GM18519 (cell line): ENCODE data around the gene KIF5C.

Experiments used
- ATAC-seq: cut with Tn5 transposase; IDR thresholded peaks from one replicate; pipeline ENCODE4 v1.9.1; 2021; ENCODE audit warnings: mild to moderate bottlenecking, moderate library complexity; ENCODE audit not compliant: unreplicated experiment, low FRiP score

Gene KIF5C

DNA sequence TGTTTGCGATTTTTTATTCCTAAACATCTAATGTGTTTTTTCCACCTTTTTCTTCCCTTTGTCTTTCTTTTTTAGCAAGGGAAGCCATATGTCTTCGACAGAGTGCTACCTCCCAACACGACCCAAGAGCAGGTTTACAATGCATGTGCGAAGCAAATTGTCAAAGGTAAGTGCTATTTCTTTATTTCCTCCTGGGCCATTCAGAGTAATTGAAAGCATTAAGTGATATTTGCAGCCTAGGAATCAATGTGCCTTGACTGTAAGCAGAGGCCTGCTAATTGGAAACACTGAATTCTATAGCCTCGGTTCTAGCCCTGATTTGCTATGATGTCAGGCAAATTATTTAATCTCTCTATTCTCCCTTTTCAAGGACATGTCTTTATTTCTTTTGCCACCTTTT, 47.0 kb downstream of the KIF5C start:
- ATAC-seq = no peak

DNA sequence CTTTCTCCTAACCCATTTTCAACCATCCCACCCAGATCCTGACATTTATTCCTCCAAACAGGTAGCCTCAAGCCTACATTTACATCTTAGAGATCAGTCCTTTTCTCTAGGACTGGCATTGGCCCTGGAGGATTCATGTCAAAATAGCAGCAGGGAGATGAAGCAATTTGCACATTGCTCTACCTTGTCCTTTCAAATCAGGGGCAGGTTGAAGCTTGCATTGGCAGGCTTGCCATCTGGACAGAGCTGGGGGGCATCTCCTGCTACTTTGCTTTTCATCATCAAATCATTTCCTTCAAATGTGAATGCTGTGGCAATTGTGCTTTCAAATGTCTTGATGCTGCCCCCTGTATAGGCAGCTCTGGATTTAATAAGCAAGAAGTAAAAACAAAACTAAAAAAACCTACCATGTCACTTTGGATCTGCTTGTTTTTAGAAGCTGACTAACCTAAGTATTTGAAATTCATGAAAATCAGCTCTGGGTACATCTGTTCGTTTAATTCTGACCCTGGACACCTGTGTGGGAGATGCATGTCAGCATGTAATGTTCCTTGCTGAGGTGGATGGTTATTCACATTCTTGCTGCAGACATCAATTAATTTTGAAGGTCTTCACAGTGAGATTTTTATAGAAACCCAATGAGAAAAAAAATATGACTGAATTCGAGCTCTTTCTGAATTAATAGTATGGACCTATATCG, 47.9 kb downstream of the KIF5C start:
- ATAC-seq = no peak

DNA sequence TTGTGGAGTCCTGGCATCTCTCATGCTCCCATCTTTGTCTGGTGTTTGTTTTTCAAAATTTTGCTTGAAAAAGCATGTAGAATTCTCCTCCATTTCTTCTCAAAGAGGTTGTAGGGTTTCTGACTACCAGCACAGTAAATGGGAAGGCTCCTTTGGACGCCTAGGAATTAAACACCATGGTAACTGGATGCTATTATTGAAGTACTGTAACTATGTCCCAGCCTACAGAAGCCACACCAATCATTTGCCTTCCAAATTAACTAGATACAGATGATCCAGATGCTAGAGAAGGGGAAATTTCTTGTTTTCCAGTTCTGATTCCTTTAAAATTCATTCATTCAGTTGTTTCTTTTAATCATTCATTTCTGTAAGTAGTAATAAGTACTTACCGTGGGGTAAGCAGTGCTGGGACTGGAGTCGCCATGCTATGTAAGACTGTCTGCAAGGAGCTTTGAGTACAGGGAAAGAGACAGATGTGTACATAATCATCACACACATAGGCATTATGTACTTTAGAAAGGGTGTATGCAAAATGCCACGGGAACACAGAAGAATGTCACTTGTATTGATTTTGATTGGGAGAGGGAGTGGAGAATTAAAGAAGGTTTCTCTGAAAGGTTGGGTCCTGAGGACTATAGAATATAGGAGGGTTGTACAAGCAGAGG, 49.6 kb downstream of the KIF5C start:
- no peak for ATAC-seq

DNA sequence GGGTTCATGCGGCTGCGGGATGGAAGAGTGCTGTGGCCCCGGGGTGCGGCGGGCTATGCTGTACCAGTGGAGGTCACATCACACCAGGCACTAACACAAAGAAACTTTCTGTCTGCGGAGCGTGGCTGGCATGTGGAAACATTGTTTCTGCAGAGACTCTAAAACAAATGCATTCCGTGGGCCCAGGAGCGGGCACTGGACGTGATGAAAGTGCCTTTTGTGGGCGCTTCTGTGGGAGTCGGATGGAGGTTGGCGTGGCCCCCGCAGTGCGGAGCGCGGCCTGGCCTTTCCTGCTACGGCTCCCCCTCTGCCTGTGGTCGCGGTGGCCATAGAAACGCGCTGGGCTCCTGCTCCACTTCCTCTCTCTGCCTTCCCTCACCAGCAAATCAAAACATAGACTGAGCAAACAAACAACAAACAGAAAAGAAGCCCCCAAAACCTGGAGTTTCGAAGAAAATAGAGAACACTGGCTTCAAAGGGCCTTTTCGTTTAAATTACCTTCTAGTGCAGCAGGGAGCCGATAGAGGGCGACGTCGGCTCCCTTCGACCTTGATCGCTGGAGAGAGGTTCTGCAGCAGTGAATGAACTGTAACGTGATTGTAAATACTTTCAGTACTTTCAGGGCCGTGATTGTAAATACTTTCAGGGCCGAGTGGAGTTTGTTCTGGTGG, 51.4 kb downstream of the KIF5C start:
- ATAC-seq = no peak

DNA sequence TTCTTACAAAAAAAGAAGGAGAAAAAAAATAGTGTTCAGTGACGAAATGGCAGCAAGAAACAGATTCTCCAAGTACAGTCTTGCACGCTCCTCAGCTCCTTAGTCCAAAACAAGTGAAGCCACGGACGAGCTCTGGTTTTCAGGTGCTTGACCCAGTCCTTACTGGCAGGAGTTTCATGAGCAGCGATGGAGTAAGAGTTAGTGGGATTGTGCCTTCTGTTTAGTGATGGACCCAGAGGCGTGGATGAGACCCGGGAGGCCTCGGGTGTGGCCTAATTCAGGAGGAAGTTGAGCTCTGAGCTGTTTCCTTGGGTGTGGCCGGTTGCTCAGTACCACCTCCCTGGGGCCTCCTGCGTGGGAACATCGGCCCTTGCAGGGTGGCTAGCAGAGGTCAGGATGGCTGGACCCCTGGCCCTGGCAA, 52.0 kb downstream of the KIF5C start:
- no peak for ATAC-seq

DNA sequence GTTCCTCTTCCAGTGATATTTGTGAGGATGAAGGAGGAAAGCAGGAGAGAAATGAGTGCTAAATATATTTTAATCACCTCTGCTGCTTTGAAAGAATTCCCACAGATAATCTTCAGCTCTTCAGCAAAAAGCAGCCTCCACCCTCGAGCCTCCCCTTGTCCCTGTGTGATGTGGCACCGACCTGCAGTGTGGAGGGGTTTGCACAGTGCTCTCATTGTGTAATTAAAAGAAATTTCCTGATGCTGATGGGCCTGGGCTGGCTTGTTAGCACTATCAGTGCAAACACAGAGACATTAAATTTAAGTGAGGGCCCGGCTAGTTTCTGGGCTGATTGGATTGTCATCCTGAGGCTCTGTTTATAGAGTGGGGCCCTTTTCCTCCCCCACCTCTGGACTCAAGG, 53.4 kb downstream of the KIF5C start:
- ATAC-seq = no peak

DNA sequence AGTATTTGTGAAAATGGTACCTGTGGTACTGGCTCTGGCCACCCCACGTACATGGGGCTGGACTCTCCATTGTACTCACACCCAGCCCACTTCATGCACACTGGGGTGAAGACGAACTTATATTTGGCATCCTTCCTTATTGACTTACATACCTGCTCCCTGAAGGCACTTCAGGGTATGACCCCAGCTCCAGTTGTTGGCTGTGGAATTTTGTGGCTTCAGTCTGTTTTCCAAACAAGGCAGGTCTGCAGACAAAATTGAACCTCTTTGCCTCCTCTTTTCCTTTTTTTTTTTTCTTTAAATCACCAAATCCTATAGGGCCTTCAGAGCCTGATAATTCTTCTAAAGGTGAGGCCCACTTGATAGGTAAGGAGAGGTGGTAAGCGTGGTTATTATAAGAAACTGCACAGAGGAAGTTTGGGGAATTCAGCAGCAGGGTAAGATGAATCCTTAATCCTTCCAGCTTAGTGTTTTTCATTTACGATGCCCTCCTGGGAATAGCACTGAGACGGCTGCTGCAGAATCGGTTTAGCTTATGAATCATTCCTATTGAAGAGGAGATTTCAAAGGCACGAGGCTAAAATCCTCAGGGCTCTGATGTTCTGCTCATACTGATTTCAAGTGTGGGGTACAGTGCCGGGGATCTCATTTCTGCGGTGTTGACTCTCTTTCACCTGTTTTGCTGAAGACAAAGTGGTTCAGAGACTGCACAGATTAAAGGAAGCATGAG, 55.2 kb downstream of the KIF5C start:
- ATAC-seq = no peak

DNA sequence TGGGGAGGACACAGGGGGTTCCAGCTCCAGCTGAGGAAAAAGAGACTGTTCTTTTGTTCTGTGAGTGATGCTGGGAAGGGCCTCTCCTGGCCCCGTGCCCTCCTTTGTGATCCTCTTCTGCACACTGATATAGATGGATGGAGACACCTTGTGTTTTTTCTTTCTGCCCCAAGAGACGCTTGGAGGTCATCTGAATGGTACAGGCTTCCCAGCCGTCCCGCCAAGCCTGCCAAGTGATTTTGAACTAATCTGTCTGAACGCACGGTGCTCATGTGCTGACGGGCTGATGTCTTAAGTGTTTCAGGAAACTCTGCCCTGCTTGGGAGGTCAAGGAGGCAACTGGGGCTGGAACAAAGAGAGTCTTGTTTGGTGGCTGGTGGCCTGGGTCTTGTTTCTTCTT, 57.5 kb downstream of the KIF5C start:
- ATAC-seq = no peak

DNA sequence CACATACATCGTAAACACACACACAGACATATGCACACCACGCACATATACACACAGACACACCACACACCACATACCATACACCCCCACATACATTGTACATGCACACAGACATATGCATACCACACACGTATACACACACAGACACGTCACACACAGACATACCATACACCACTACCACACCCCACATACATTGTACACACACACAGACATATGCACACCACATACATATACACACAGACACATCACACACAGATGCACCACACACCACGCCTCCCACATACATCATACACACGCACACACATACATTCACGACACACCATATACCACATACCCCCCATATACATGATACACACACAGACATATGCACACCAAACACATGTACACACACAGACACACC, 58.4 kb downstream of the KIF5C start:
- ATAC-seq = no peak

DNA sequence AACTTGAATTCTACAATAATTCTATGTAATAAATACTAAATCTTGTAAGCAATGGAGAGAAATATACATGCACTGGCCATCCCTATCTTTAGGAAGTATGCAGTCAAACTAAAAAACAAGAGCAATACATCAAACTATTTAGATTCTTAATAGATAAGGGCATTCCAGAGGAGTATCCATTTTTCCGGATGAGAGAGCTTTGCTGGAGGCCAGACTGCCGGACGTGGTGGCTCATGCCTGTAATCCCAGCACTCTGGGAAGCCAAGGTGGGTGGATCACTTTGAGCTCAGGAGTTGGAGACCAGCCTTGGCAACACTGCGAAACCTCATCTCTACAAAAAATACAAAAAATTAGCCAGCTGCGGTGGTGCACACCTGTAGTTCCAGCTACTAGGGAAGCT, 60.8 kb downstream of the KIF5C start:
- no peak for ATAC-seq

DNA sequence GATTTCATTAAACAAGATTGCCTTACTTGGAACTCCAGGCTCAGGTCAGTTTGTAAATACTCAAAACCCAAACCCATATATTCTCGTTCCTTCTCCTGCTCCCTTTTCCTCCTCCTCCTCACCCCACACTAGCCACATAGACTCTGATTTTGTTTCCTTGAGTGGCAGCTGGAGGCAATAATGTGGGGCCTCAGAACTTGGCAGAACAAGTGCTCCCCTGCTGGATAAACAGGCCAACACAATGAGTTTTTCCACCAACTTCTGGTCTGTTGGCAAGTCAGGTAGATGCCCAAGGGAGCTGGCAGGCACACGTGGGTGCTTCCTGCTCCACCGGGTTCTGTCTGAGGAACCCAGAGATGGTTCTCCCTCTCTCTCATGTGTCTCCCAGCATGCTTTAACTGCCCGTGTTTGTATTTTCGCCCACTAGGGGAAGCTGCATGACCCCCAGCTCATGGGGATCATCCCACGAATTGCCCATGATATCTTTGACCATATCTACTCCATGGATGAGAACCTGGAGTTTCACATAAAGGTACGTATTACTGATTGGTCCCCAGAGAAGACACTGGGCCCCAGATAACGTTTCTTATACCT, 61.9 kb downstream of the KIF5C start:
- no peak for ATAC-seq

DNA sequence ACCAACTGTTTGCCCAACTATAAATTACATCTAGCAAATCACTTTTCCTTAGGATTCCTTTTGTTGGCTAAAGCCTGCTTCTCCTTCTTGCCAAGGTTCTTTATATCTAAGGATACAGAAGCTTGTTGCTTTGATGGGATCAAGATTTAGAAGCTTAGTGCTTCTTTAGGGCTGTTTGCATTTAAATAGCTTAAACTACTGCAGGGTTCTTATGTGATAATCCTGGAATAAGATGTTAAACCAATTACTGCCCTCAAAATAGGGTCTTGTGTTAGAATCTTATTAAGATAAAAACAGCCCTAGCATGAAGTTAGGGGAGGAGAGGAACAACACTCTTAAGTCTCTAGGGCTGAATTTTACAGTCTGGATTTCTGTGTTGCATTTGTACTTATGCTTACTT, 64.2 kb downstream of the KIF5C start:
- ATAC-seq = no peak

DNA sequence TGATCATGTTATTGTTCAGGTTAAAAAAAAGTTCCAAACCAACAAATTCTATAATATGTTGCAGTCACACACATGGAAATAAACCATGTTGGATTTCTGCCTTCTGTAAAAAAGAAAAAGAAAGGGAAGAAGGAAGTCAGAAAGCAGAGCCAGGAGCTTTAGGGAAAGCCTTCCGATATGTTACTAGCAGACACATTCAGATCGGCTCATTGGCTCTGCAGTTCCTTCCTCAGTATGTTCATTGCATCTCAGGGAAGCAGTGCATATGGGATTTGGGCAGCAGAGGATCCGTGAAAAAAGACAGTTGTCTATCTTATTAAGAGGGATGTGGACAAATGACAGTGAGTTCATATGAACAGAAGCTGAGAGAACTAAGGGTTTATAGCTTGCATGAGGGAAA, 68.1 kb downstream of the KIF5C start:
- no peak for ATAC-seq

DNA sequence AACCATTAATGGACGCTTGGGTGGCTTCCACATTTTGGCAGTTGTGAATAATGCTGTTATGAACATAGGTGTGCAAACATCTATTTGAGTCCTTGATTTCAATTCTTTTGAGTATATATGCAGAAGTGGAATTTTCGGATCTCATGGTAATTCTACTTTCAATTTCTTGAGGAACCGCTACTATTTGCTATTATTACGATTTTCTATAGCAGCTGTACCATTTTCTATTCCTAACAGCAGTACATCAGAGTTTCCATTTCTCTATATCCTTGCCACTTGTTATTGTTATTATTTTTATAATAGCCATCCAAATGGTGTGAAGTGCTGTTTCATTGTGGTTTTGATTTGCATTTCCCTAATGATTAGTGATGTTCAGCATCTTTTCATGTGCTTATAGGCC, 69.5 kb downstream of the KIF5C start:
- no peak for ATAC-seq

DNA sequence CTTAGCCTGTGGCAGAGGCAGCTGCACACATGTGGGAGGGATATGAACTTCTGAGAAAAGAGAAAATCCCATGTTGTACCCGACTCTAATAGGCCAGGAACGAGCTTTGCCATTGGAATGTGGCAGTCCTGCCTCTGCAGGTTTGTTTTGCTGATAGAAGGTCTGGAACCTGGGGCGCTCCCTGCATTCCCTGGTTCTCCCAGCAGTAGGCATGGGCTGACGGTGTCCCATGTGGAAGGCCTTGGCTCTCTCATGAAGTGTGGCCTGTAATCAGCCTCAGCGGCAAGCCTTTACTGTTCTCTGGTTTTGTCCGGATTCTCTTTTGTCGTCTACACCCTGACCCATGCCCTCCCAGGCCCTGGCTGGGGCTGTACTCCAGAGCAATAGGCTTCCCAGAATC, 72.3 kb downstream of the KIF5C start:
- no peak for ATAC-seq

DNA sequence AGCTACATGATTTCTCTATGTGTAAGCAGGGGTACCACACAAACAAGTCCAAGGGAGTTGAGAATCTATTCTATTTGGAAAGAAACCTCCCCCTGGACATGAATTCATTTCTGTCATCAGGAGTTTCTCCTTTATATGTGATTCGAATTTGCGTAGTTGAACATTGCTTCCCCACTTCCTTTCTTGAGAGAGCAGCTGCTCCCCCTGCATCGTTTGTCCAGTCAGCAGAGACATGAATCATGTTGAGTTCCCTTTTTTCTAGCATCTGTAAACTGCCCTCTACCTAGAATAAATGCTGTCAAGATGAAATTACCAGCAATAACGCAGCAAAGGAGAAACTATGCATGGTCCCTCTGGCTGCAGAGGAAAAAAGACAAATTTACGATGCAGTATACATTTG, 73.8 kb downstream of the KIF5C start:
- no peak for ATAC-seq

DNA sequence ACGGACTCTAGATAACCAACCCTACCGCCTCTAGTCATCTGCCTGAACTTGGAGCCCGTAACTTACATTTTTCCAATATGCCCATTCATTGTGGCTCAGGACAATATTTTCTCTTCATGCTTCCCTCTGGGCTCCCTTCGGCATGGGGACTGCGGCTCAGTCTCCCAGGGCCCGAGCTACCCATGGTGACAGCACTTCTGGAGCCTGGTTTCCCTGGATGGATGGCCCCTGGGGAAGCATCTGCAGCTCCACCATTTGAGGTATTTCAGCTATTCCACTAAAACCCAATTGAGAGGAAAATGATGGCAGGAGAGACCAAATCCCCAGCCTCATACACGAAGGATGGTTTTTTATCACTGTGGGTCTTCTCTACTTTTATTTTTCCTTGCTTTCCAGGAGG, 74.3 kb downstream of the KIF5C start:
- no peak for ATAC-seq

DNA sequence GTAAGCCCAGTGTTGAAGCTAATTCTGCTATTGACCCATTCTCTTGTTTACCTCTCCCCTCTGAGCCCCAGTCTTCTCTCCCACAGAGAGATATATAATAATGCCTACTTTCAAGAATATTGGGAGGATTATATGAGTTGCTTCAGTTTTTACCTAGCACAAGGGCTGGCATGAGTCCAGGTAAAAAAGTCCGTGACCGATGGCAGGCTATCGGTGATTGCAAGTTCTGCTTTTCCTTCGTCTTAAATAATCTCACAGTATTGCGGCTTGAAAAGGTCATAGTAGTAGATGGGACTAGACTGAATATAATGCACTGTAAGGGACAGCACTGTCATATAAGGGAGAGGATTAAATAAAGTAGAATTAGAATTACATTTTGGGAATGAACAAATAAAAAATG, 77.6 kb downstream of the KIF5C start:
- no peak for ATAC-seq

DNA sequence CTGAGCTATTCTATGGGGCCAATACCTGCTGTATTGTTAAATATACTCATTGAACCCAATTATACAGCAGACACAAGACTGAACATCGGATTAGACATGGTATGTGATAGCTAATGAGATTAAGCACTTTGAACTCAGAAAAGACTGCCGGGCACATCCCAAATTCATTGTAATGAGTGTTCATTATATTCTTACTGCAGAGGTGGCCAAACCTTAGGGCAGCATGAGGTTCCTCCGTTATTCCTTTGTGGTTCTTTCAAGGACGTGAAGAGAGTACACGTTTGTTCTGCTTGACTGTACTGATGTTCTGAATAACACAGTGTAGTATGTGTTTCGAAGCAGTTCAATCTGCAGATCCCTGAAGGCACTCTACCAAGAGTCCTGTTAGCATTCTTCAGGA, 78.4 kb downstream of the KIF5C start:
- no peak for ATAC-seq

DNA sequence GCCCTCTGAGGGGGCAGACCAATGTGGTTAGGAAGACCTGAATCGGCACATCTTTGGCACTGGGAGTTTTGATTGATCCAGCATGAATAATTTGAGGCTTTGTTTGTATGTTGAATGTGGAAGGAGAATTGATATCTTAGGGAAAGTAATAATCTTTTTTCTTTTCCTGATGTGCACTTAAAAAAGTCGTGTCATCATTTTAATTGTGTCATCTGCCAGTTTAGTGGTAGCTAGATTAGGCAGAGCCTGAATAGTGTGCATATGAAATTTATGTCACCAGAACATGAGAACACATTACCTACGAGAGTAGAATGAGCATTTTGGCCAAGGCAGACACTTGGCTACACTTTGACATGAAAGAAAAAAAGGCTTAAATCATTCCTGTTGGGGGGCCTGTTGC, 79.5 kb downstream of the KIF5C start:
- ATAC-seq = no peak

DNA sequence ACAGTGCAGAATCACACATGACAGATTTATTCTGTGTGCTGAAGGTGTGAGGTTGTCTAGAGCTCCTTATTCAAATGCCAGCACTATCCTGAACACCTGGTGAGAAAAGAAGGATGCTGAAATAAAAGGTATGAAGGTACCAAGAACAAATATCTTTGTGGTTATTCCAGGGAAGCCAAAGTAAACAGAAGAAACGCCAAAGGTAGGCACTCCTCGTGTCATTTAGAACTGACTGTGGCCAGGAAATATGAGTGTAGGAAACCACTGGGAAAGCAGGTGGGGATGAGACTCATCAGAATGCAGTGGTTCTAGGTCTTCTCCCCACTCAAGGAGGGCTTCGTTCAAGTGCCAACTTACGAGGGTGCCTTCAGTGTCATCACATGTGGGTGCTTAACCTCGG, 80.8 kb downstream of the KIF5C start:
- ATAC-seq = no peak
